HK-2 (cell line): ENCODE measurements around the gene LRRC2.
"Not testable (repeated sequence)": the region's sequence is repeated elsewhere in the genome, so short reads cannot be mapped to it uniquely, and the experiment has no call there.

ENCODE experiments used
- DNase-seq: peaks from one replicate; pipeline ENCODE4 v3.0.0-alpha.2; 2018; ENCODE audit not compliant: unreplicated experiment

The LRRC2 gene

DNA sequence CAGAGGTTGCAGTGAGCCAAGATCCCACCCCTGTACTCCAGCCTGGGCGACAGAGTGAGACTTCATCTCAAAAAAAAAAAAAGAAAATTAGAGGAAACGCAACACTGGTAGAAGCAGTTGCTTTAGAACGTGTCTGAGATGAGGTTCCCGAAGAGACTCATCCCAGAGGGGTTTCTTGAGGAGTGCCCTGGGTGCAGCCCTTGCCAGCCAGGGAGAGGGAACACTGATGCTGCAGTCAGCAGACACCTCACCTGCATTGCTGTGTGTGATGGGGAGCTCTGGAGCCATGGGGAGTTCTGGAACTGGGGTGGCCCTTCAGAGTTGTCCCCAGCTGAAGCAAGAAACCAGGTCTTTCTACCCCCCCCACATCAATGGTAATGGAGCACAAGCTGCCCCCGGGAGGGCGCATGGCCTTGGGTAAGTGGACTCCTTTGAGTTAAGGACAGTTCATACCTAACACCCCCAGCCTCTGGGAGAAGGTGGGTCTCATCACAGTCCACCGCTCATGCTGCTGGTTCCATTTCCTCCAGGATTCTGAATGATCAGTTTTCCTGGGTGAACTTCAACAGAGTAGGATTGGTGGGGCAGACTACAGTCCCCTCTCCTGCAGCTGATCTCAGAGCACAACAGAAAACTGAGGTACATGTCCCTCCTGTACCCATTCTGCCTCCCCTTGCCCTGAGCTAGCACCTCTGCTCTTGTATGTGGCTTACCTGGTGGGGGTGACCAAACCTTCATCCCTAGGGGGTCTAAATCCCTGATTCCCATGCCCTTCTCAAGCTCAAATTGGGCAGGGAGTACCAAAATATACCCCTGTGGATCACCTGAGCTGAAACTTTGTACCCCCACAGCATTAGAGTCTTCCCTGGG lies 18.7 kb upstream of the LRRC2 start:
- DNase-seq: no peak

DNA sequence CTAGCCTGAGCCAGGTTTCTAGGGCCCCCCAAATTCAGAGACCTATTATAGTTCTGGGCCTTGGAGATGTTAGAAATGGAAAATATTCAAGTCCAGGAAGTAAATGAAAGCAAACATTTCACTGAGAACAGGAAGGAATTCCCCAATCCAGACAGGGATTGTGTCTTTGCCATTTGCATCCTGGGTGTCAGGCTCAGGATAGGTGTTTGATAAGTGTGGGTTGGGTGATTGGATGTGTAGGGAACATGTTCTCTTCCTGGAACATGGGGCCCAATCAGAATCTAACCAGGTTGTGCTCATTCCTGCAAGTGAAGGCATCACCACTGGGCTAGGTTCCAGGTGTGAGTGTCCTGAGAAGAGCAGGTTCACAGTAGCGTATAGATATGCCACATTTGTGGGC lies 14.6 kb upstream of the LRRC2 start:
- no peak for DNase-seq

GRCh38 chr3:46579756-46580286 lies 13.7 kb upstream of the LRRC2 start:
- DNase-seq: no peak

DNA sequence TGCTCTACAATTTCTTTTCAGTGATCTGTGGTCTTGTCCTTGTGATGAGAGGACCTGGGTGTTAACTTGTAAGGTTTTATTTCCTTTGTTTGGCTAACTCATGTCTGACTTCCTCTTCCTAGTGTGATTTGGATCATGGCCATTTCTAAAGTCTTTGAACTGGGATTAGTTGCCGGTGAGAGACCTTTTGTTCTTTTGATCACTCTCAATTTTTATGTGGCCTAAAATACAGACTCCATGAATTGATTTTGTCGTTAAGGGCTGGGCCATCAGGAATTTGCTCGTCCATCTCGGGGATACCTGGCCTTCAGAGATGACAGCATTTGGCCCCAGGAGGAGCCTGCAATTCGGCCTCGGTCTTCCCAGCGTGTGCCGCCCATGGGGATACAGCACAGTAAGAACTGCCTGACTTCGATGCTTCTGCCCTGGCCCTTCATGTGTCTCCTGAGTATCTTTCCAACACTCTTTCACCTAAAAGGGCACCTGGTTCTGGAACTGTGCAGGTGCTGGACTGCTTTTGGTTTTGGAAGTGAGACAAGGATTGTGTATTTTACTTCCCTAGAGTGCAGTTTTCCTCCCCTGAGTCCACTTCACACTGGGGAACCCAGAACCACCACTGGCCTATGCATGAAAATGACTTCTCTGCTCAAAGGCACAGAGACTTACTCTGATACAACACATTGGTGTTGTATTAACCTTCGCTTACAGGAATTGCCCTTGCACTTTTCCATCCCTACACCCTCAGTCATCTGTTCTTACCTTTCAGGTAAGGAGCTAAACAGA lies 13.1 kb upstream of the LRRC2 start:
- DNase-seq: no peak

GRCh38 chr3:46577580-46578249 lies 11.6 kb upstream of the LRRC2 start:
- DNase-seq: not testable (repeated sequence)

GRCh38 chr3:46576879-46577278 lies 10.8 kb upstream of the LRRC2 start:
- DNase-seq: no peak

DNA sequence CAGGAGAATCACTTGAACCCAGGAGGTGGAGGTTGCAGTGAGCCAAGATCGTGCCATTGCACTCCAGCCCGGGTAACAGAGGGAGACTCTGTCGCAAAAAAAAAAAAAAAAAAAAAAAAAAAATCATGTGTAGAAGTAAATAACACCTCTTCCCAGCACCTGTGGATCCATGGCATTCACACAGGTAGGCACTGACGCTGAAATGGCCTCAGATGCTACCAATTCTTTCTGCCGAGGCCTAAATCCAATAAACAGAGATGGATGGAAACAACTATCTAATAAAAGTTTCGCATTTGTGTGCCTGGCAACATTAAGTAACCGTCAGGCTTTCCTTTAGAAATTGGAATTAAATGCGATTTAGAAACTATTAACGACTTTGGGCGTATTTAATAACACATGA lies 10.3 kb upstream of the LRRC2 start:
- DNase-seq: no peak

DNA sequence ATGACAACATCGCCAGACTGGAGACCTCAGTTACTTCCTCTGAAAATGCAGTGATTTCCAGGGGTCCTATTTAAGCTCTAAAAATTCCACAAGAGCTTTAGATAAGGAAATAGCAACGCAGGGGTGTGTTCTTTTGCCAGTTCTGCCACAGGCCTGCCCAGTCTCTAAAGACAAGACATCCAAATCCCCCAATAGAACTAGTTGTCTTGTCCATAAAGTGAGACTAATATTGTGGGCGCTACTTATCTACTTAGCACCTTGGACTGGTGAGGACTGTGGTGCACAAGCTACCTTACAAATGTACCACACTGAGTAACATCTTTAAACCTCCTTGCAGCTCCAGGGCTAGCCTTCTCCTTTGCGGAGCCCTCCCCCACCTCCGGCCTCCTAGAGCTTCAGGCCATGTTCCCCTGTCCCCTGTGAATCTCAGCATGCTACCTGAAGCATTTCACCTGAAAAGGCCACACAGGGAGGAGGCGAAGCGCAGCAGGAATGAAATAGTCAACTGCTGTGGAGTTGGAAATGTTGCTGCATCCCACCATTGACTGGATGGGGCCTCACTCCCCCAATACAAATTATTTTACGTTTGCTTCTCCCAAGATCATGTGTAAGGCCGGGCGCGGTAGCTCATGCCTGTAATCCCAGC lies 9.6 kb upstream of the LRRC2 start:
- DNase-seq: no peak

DNA sequence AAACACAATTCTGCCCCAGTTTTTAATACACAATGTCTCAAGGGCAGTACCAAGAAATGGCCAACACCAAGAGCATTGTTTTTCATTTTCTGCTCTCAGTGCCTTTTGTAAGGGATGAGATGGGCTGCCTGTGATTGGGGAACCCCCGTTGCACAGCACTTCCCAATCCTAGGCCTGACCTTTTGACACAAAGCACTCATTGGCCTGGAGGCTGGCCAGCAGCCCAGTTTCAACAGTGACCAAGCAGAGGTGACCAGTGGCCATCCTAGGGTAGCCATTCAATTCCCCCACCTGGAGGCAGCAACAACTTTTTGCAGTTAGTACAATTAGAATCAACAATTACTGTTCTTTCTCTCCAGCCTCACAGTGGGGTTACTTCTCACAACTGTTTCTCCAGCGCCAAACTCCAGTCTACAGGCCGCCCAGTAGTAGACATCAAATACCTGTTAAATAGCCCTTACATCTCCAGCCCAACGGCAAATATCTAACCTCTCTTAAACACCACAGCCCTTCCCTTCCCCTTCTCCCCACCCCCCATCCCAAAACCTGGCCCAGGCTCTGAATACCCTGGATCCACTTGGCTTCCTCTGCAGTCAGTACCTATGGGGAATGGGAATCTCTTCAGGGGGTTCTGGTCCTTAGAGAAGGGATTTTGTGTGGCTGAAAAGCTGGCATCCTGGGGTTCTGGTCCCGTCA lies 8.9 kb upstream of the LRRC2 start:
- DNase-seq: no peak

GRCh38 chr3:46574243-46574646 lies 8.1 kb upstream of the LRRC2 start:
- DNase-seq: no peak

DNA sequence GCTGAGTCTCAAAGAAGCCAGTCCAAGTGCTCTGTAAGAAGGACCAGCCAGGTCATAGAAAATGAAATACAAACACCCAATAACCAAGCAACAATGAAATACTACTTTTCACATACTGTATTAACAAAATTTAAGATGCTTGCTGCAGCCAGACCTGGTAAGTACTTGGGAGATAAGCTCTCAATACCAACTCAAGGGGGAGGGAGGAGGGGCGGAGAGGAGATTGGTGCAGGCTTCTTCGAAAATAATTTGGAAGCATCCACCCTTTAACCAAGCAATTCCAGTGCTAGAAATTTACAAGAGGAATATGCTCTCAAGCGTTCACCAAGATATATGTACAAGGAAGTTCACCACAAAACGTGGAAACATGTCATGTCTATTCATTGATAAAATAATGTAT lies 7.6 kb upstream of the LRRC2 start:
- no peak for DNase-seq

GRCh38 chr3:46571684-46572083 lies 5.6 kb upstream of the LRRC2 start:
- DNase-seq: no peak

DNA sequence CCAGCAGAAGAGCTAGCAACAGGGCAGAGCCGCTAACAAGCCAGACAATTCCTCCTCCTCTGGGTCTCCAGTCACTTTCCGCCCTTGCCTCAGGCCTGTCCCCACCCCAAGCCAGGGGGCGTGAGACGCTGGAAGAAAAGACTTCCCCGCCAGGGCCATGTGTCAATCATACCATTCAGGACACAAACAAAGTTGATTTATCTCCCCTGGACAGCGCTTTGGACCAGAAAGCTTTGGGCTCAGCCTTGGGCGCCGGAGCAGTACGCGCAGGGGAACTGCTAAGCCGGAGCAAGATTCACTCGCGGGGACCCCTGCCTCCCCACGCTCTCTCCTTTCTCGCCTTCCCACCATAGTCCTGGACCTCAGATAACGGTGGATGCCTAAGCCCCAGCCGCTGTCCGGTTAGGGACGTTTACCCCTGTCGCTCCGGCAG lies 479 bp downstream of the LRRC2 start:
- no peak for DNase-seq

- no peak for DNase-seq
These were observed 1.0 kb downstream of the LRRC2 start for GRCh38 chr3:46565077-46565476.

- DNase-seq: no peak
These were observed 1.7 kb downstream of the LRRC2 start for GRCh38 chr3:46564190-46565021.

DNA sequence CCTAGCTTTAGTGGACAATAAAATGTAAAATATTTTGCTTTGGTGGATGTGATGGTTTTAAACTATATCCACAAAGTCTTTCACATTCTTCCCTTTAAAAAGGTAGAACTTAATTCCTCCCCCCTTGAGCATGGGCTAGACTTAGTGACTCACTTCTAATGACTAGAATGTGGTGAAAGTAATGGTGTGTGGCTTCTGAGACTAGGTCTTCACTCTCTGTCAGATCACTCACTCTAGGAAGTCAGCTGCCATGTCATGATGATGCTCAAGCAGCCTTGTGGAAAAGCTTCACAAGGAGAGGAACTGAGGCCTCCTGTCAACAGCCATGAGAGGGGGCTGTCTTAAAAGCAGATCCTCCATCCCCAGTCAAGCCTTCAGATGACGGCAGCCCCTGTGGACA lies 4.2 kb downstream of the LRRC2 start:
- DNase-seq: no peak

DNA sequence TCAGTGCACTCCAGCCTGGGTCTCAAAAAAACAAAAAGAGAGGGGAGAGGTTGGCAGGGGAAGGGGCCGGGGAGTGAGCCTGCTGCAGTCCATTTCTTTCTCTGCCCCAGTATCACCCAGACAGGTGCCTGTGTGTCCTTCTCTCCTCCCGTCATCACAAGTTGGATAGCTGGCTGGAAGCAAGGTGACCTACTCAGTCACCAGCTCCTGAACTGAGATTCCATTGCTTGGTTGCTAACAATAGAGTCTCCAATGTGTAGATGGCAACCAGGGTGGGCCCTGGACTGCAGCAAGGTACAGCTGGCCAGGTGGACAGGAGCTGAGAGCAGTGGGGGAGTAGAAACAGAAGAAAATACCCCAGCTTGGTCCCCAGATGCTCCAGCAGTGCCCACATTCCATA lies 4.6 kb downstream of the LRRC2 start:
- DNase-seq: no peak

DNA sequence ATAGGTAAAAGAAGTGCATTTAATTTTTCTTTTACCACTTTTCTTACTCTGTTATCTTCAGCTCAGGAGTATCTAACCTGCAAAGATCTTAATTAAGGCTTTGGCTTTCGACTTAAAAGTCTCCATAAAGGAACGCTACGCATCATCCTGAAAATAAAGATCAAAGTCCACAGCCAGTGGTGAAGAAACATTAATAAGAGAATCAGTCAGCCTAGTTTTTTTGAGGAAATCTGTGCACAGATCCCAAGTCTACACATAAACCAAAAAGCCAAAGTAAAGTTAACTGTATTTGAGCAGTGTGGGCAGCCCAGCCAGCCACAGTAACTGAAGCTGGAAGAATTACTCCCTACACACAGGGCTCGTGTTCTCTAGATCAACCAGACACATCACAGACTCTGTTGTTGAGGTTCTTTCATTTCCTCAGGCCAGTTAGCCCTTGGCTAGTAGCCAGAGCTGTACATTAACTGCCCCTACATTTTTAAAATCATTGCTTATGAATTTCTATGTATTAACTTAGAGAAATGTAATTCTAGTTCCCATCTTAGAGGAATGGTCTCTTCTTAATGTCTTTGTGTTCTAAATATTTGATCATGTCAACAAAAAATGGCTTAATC lies 6.9 kb downstream of the LRRC2 start:
- DNase-seq: no peak

- DNase-seq: peak; percentile 81
These were observed 7.7 kb downstream of the LRRC2 start for GRCh38 chr3:46558184-46559043.
